HG03521 (cell line): ENCODE results near the gene CCL22.

ENCODE experiments used
- ATAC-seq: cut with Tn5 transposase; IDR thresholded peaks from one replicate; pipeline ENCODE4 v1.9.1; 2021; ENCODE audit warnings: mild to moderate bottlenecking, moderate library complexity; ENCODE audit not compliant: unreplicated experiment

CCL22 gene

DNA sequence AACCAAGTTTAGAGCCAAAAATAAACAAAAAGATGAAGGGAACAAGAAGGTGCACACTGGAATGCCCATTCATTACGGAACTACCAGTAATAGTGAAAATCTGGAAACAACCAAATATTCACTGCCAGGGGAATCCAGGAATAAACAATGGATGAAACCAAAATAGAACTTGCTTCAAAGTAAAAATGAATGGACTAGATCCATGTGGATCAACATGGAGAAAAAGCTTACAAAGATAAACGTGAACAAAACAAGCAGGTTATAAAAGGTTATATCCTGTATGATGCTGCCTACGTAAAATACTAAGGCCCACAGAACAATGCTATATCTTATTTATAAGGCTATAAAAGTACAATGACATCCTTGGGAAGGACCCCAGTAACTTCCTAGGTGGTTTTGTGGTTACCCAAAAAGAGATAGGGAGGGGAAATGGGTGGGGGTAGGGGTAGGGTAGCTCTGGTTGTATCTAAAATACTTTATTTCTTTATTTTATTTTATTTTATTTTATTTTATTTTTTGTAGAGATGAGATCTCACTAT, 12.8 kb upstream of the CCL22 start:
- ATAC-seq, result no peak

GRCh38 chr16:57347858-57348257, 10.7 kb upstream of the CCL22 start:
- ATAC-seq, result no peak

DNA sequence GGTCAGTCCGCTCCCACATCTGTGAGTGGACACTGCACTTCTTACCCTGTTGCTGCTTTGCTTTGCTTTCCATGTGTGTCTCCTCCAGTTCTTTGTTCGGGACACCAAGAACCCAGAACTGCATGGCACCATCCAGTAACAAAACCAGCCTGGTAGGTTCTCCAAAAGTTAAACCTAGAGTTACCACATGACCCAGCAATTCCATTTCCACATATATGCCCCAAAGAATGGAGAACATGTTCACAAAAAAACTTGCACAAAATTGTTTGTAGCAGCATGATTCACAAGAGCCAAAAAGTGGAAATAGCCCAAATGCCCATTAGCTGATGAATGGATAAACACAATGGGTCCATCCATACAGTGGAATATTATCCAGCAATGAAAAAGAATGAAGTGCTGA, 10.3 kb upstream of the CCL22 start:
- ATAC-seq, result no peak

DNA sequence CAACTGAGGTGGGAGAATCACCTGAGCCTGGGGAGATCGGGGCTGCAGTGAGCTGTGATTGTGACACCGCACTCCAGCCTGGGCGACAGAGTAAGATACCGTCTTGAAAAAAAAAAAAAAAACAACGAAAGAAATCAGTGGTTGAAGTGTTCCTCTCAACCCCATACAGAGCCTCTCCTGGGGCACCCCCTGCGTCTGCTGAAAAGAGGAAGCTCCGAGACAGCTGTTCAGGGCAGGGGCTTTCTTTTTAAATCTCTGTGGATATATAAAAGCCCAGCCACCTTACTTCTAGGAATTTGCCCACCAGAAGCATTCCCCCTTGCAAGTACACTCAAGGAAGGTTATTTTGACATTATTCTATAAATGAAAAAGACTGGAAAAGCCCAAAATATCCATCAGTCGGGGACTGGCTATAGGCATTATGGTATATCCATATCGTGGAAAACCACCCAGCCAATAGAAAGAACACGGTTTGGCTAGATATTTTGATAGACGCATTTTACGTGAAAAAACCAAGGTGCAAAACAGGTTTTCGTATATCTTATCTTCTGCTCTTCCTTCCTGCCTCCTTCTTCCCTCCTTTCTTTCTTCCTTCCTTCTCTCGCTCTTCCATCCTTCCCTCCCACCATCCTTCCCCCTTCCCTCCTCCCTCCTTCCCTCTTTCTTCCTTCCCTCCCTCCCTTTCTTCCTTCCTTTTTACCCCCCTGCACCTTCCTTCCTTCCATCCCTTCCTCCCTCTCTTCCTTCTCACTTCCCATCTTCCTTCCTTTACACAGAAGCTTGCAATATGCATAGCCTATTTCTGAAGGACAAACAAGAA, 9.2 kb upstream of the CCL22 start:
- peak; percentile 82 for ATAC-seq

- ATAC-seq, result no peak
Measured at GRCh38 chr16:57352636-57353047, 5.9 kb upstream of the CCL22 start.

GRCh38 chr16:57354311-57354710, 4.3 kb upstream of the CCL22 start:
- ATAC-seq, result no peak

DNA sequence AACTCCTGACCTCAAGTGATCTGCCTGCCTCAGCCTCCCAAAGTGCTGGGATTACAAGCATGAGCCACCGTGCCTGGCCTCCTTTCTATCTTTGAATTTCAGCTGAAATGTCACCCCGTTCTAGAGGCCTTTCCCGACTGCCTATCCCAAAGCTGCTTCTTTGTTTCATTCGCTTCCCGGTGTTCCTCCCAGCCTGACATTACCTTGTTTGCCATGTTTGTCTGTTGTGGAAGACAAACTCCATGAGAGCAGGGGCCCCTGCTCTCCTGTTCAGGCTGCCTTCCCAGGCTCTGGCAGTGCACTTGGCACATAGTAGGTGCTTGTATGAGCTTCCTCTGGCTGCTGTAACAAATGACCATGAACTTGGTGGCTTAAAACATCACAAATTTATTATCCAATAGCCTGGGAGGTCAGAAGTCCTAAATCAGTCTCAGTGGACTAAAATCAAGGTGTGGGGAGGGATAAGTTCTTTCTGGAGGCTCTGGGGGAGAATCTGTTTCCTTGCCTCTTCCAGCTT, 2.6 kb upstream of the CCL22 start:
- no peak for ATAC-seq

GRCh38 chr16:57356547-57356946, 2.0 kb upstream of the CCL22 start:
- ATAC-seq, result no peak

DNA sequence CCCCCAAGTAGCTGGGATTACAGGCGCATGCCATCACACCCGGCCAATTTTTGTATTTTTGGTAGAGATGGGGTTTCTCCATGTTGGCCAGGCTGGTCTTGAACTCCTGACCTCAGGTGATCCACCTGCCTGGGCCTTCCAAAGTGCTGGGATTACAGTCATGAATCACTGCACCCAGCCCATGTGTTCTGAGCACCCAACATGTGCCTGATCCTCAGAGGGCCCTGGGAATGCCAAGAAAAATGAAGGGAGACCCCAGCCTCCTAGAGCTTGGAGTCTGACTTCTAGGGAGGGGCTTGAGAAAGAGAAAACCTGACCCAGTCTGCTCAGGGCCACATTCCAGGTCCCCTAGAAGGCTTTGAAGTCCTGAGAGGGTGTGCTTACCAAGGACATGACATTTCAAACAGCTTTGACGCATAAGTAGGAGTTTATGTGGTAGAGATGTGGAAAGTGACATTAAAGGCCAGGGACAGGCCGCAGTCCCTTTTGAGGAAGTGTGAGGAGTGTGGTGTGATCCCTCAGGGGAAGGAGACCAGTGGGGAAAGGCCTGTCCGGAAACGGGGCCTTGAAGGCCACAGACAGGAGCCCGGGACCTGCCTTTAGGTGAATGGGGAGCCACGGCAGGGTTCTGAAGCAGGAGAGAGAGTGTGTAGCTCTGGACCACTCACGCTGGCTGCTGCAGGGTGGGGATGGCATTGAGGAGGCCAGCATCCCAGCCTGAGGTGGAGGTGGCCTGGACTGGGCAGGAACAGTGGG, 1.1 kb upstream of the CCL22 start:
- ATAC-seq, result no peak

- no peak for ATAC-seq
Measured at GRCh38 chr16:57358086-57358420, 530 bp upstream of the CCL22 start.

- ATAC-seq, result no peak
Measured at GRCh38 chr16:57360321-57360935, 1.8 kb downstream of the CCL22 start.

GRCh38 chr16:57361404-57361803, 2.8 kb downstream of the CCL22 start:
- no peak for ATAC-seq

GRCh38 chr16:57364143-57364542, 5.6 kb downstream of the CCL22 start:
- ATAC-seq, result no peak

DNA sequence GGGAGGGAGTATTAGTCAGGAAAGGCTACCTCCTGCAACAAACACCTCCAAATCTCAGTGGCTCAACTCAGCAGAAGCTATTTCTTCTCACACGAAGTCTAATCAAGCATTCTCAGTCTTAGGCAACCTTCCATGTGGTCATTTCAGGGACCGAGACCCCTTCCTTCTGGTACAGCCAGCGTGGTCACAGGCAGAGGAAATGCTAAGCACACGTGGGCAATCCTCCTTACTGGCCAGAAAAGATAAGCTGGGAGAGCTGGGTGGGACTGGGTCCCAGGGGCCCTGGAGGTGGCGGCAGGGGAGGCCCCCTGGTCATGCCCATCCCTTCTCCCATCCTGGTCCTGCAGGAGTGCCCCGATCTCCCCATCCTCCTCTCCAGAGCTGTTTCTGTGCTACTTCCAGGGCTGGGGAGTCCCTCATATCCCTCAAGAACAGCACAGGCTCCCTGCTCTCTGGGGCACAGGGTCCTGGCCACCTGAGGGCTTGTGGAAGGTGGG, 8.0 kb downstream of the CCL22 start:
- no peak for ATAC-seq

- ATAC-seq, result no peak
Measured at GRCh38 chr16:57367116-57367752, 8.7 kb downstream of the CCL22 start.

- ATAC-seq, result no peak
Measured at GRCh38 chr16:57371494-57372371, 13.2 kb downstream of the CCL22 start.

DNA sequence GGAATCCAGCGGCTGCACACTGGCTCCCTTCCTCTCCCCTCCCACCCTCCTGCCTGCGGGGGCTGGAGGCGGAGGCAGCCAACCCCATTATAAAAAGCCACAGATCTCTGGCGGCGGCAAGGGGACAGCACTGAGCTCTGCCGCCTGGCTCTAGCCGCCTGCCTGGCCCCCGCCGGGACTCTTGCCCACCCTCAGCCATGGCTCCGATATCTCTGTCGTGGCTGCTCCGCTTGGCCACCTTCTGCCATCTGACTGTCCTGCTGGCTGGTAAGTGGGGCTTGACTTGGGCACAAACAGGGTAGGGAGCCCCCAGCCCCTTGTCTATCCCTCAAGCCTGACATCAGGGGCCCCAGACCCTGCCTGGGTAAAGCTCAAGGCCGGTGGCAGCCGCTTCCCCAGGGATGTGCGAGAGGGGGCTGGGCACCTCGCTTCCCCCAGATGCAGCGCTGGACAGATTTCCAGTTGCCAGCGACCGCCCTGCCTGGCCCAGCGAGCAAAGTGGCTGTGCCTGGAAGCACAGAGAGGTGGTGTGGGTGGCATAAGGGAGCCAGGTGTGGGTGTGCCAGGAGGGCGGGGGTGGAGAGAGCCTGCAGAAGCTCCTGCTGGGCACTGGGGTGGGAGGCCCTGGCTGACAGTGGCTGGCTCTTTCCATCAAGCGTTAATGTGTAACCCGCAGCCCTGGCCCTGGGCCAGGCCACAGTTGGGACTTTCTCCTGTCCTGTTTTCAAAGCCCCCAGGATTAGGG, 14.0 kb downstream of the CCL22 start, which contains the start of gene CX3CL1:
Gene CX3CL1, plus strand, starts transcription at position 119 of the 745 bp plus-strand sequence. Its CDS starts 79 bp downstream, at position 198.
- ATAC-seq, result no peak

DNA sequence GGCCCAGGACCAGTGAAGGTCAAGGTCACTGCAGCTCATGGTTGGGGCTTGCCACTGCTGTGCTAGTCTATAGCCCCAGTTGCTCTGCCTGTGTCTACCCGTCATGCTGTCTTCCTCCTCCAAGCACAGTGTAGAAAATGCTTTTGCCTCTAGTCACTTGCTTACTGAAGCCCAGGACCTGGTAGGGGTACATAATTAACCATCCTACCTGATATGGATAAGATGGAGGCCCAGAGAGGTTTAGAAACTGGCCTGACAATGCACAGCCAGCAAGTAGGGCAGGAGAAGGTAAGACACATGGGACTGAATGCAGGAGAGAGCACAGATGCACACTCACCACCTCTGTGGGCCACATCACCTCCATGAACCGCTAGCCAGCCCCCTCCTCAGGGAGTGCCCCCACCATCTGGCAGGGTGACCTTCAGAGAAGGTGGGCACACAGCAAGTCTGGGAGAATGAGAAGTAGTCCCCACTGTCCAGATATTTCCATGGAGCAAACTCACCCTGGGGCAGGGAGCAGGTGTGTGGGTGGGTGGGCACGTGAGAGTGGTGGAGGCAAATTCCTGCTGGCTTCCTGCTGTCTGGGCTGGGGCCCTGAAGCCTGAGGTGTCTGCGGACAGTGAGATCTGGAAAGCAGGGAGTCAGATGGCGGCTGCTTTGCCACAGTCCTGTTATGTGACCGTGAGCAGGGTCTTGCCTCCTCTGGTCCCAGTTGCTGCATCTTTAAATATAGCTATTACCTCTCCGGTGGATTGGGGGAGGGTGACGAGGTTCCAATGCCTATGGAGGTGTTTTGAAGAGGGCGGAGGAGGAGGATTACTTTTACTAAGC, 14.7 kb downstream of the CCL22 start:
- no peak for ATAC-seq
